Vagina (tissue), 2 donors: ENCODE data around the gene FOXP2.

Experiments
- CTCF ChIP-seq, 3 experiments: fragments of 450-650 bp in 2 of 3; fragments of 200-600 bp in 1 of 3; sonication (generic) in 1 of 3; IDR thresholded peaks; one replicate each; pipeline ENCODE4 v1.5.1; 2017 to 2019; ENCODE audit warnings: antibody characterized with exemption in 3 of 3, mild to moderate bottlenecking in 2 of 3, moderate library complexity in 2 of 3
- POLR2A ChIP-seq, 2 donors: fragments of 450-650 bp; IDR thresholded peaks; one replicate each; pipeline ENCODE4 v1.6.1; 2017; ENCODE audit warnings: antibody characterized with exemption in 2 of 2, mild to moderate bottlenecking in 2 of 2, moderate library complexity in 2 of 2
- POLR2AphosphoS5 ChIP-seq, 2 donors: sonication (generic); formaldehyde crosslinking; IDR thresholded peaks; one replicate each; pipeline ENCODE4 v1.9.0; 2017; ENCODE audit warnings: antibody characterized with exemption in 2 of 2, mild to moderate bottlenecking in 2 of 2, low read depth in 1 of 2; ENCODE audit not compliant: insufficient read depth in 1 of 2

- TF ChIP-seq CTCF (IDR thresholded peaks at IDR 0.05) = no peak
- no peak for TF ChIP-seq POLR2A (IDR thresholded peaks at IDR 0.05)
- no peak for TF ChIP-seq POLR2AphosphoS5 (IDR thresholded peaks at IDR 0.05; ENCODE audit: insufficient read depth in 1 of 2, low read depth in 1 of 2)
These were observed 120.3 kb downstream of the FOXP2 start for GRCh38 chr7:114534953-114535352.
